ENCODE data around the gene S100A5. TPM values are rescaled to one million over a fixed set of nuclear protein-coding genes. Genes with fewer than 3 reads are reported as not detected.
A peak's percentile ranks its signal among the peaks of the same experiment; 100 is the strongest.
"Not testable (repeated sequence)": the region's sequence is repeated elsewhere in the genome, so short reads cannot be mapped to it uniquely, and the experiment has no call there.

S100A5 gene
- total and polyA plus RNA-seq, 12 donors, result not detected

GRCh38 chr1:153527023-153527682 is 13.6 kb downstream of the S100A5 start:
- DNase-seq, result no peak
- TF ChIP-seq CTCF (IDR thresholded peaks at IDR 0.05), result no peak
- WGBS, 2 donors, result 90 to 91% methylated on average over 8 of the region's 8 CpGs
- Histone ChIP-seq H3K4me1 (peaks cover 0 to 24% (median 17%) of the 10 kb centered on the region in 9 donors), H3K36me3 (no peaks in the 10 kb centered on the region), H3K27me3 (no peaks in the 10 kb centered on the region), H3K9me3 (no peaks in the 10 kb centered on the region), H3K27ac (no peak overlapping the region), H3K4me3 (no peak overlapping the region)
- intact Hi-C loops (cut with DNase I), result no loop called here
- no peak for ATAC-seq

GRCh38 chr1:153526132-153526543 is 14.6 kb downstream of the S100A5 start:
- Histone ChIP-seq H3K9me3 (no peaks in the 10 kb centered on the region), H3K27ac (peak overlapping the region in 1 of 10 donors; percentile 18), H3K27me3 (no peaks in the 10 kb centered on the region), H3K4me3 (no peak overlapping the region), H3K36me3 (no peaks in the 10 kb centered on the region), H3K4me1 (peaks cover 0 to 19% (median 14%) of the 10 kb centered on the region in 9 donors)
- TF ChIP-seq CTCF (IDR thresholded peaks at IDR 0.05), result no peak
- intact Hi-C loops (cut with DNase I), result no loop called here
- DNase-seq (no peak), ATAC-seq (peak in 4 of 8 donors; percentile 19 to 37 (median 28))
- WGBS, 2 donors, result 29 to 33% methylated on average over 8 of the region's 8 CpGs

- TF ChIP-seq CTCF (IDR thresholded peaks at IDR 0.05), result no peak
- intact Hi-C loops (cut with DNase I), result no loop called here
- ATAC-seq (peak in 5 of 8 donors; percentile 44 to 81 (median 50)), DNase-seq (no peak)
- Histone ChIP-seq H3K4me1 (peaks cover 0 to 19% (median 14%) of the 10 kb centered on the region in 9 donors), H3K9me3 (no peaks in the 10 kb centered on the region), H3K27ac (peak overlapping the region in 1 of 10 donors; percentile 14), H3K27me3 (no peaks in the 10 kb centered on the region), H3K36me3 (no peaks in the 10 kb centered on the region), H3K4me3 (no peak overlapping the region)
- 50 to 65% methylated on average over 3 of the region's 3 CpGs for whole genome bisulfite sequencing, 2 donors
Observed at GRCh38 chr1:153525088-153525728, 15.5 kb downstream of the S100A5 start.

GRCh38 chr1:153522353-153523048 is 18.2 kb downstream of the S100A5 start:
- H3K36me3 ChIP-seq; H3K27me3 ChIP-seq; H3K4me3 ChIP-seq; DNase-seq; ATAC-seq; H3K27ac ChIP-seq; intact Hi-C loops (cut with DNase I); H3K9me3 ChIP-seq: not testable (repeated sequence)
- 78 to 80% methylated on average over 13 to 14 of the region's 14 CpGs for WGBS, 2 donors
- peaks cover 0 to 28% (median 14%) of the 10 kb centered on the region in 9 donors for H3K4me1 ChIP-seq

GRCh38 chr1:153521808-153522207 is 18.9 kb downstream of the S100A5 start:
- H3K4me3 ChIP-seq; DNase-seq; ATAC-seq; intact Hi-C loops (cut with DNase I); H3K36me3 ChIP-seq; H3K9me3 ChIP-seq; H3K27ac ChIP-seq; H3K27me3 ChIP-seq: not testable (repeated sequence)
- peaks cover 0 to 28% (median 14%) of the 10 kb centered on the region in 9 donors for H3K4me1 ChIP-seq
- WGBS, 2 donors, result 97% methylated on average over 33 to 37 of the region's 37 CpGs

All from heart right ventricle (tissue), 16 donors.